ENCODE measurements around the gene C16orf86.

Gene C16orf86

GRCh38 chr16:67699265-67699664 is 32.7 kb downstream of the C16orf86 start:
- no peak for DNase-seq

- no peak for DNase-seq
Observed at GRCh38 chr16:67701420-67701819, 34.8 kb downstream of the C16orf86 start.

- no peak for DNase-seq
Observed at GRCh38 chr16:67702130-67702529, 35.5 kb downstream of the C16orf86 start.

GRCh38 chr16:67703626-67704025 is 37.0 kb downstream of the C16orf86 start:
- no peak for DNase-seq

GRCh38 chr16:67704110-67704509 is 37.5 kb downstream of the C16orf86 start:
- DNase-seq = no peak

- no peak for DNase-seq
Observed at GRCh38 chr16:67707210-67707609, 40.6 kb downstream of the C16orf86 start.

GRCh38 chr16:67707790-67708189 is 41.2 kb downstream of the C16orf86 start:
- DNase-seq = no peak

- no peak for DNase-seq
Observed at GRCh38 chr16:67708368-67708771, 41.8 kb downstream of the C16orf86 start.

- DNase-seq = no peak
Observed at GRCh38 chr16:67709050-67709449, 42.4 kb downstream of the C16orf86 start.

GRCh38 chr16:67710607-67711006 is 44.0 kb downstream of the C16orf86 start:
- no peak for DNase-seq

GRCh38 chr16:67713647-67714273 is 47.1 kb downstream of the C16orf86 start:
- DNase-seq = no peak

- no peak for DNase-seq
Observed at GRCh38 chr16:67714522-67714921, 47.9 kb downstream of the C16orf86 start.

- no peak for DNase-seq
Observed at GRCh38 chr16:67716097-67716496, 49.5 kb downstream of the C16orf86 start.

Measured in femur (tissue), 1 donor.